HTERT RPE-1 (cell line): ENCODE data around the gene CPO.

ENCODE experiments used
- in situ Hi-C: fragments of 300-500 bp; cut with MboI; formaldehyde crosslinking; loops from 4 replicates; pipeline ENCODE4 v1.14.3; 2020; ENCODE audit warnings: low sequenced_read_pairs

CPO gene

GRCh38 chr2:207012461-207012860 is 73.1 kb downstream of the CPO start:
- in situ Hi-C loops, result no loop called here

DNA sequence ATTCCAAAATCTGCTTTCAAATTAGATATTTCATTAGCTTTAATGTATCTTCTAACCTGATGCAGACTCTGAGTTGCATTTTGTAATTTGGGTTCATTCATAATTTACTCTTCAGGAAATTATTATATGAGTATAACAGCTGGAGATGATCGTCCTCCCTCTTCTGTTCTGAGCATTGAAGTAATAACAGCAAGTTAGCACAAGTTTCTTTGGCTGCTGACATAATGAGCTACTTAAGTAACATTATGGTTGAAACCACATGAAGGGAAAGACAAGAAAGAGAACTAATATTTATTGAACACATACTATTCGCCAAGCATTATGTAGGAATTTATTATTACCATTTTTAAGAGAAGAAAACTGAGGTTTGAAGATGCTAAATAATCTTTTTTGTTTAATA is 75.1 kb downstream of the CPO start:
- in situ Hi-C loops, result no loop called here

DNA sequence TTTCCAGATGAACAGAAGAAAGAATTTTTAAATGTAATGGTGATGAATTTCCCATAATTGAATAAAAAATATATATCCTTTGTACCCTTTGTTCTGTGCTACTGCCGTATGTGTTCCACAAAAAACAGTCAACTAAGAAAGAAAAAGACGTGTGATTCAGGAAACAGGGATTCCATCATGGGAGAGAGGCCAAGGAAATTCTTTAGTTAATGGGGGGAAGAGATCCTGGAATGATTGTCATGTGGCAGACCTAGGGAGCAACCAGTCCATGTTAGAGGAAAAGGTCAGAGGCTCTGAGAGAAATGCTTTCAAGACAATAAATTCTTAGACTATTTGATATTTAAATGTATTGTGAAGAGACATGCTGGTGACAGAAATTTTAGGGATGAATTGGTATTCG is 76.6 kb downstream of the CPO start:
- in situ Hi-C loops, result no loop called here
